H4 (cell line): Measurements from ENCODE around the gene RUNDC1. TPM values are rescaled to one million over a fixed set of nuclear protein-coding genes. Genes with fewer than 3 reads are reported as not detected.

Source experiments
- DNase-seq: peaks from one replicate; pipeline ENCODE4 v3.0.0-alpha.2; 2015; ENCODE audit warnings: low spot score
- total RNA-seq: library from RNA; depleted of rRNA; stranded (reverse); fragments of >200 nt; shearing (Covaris generic); gene quantifications from 2 replicates; pipeline ENCODE4 v1.2.3, GENCODE V29; 2014

Gene RUNDC1
- total RNA-seq, 1 experiment from 2014 or later = 3.6 TPM

GRCh38 chr17:43018932-43019331 lies 38.6 kb downstream of the RUNDC1 start:
- no peak for DNase-seq

- no peak for DNase-seq
These were observed 39.1 kb downstream of the RUNDC1 start for GRCh38 chr17:43019418-43019817.

GRCh38 chr17:43020030-43020621 lies 39.8 kb downstream of the RUNDC1 start:
- peak; percentile 47 for DNase-seq

GRCh38 chr17:43020789-43021740 lies 40.7 kb downstream of the RUNDC1 start:
- peak; percentile 74 for DNase-seq

GRCh38 chr17:43021741-43022512 lies 41.6 kb downstream of the RUNDC1 start, which contains the start of gene VAT1:
TSS of gene VAT1 (minus strand) at chr17:43022385. CDS start at chr17:43022322, 63 bp downstream.
- peak; percentile 58 for DNase-seq

- DNase-seq = peak; percentile 84
These were observed 44.3 kb downstream of the RUNDC1 start, which contains the start of gene RND2 for GRCh38 chr17:43024407-43025289. TSS of gene RND2 (plus strand) at chr17:43025231. CDS start at chr17:43025348, 117 bp downstream.

- DNase-seq = no peak
These were observed 44.9 kb downstream of the RUNDC1 start for GRCh38 chr17:43025290-43025657.

- no peak for DNase-seq
These were observed 45.6 kb downstream of the RUNDC1 start for GRCh38 chr17:43025766-43026537.

GRCh38 chr17:43026595-43026994 lies 46.2 kb downstream of the RUNDC1 start:
- DNase-seq = no peak

- no peak for DNase-seq
These were observed 47.0 kb downstream of the RUNDC1 start for GRCh38 chr17:43027091-43028032.

- DNase-seq = no peak
These were observed 48.0 kb downstream of the RUNDC1 start for GRCh38 chr17:43028221-43028861.

GRCh38 chr17:43030137-43030767 lies 49.9 kb downstream of the RUNDC1 start:
- DNase-seq = no peak

GRCh38 chr17:43031666-43032065 lies 51.3 kb downstream of the RUNDC1 start:
- DNase-seq = no peak

- DNase-seq = no peak
These were observed 53.9 kb downstream of the RUNDC1 start for GRCh38 chr17:43033948-43034881.

- DNase-seq = no peak
These were observed 54.5 kb downstream of the RUNDC1 start for GRCh38 chr17:43034894-43035293.

GRCh38 chr17:43039646-43040045 lies 59.3 kb downstream of the RUNDC1 start:
- no peak for DNase-seq

GRCh38 chr17:43040655-43041054 lies 60.3 kb downstream of the RUNDC1 start:
- DNase-seq = no peak
